Esophagus squamous epithelium (tissue), 5 donors: ENCODE data around the gene FOXJ3. TPM values are rescaled to one million over a fixed set of nuclear protein-coding genes. Genes with fewer than 3 reads are reported as not detected.

Experiments used
- DNase-seq: peaks from one replicate; lab custom pipeline; 2025; lab: John Stamatoyannopoulos, UW
- H3K27ac ChIP-seq, 4 donors: fragments of 200-600 bp; sonication (generic); one replicate each; pipeline ENCODE4 v1.5.1; 2016 to 2019; ENCODE audit warnings: mild to moderate bottlenecking in 1 of 4
- H3K27me3 ChIP-seq, 4 donors: fragments of 200-600 bp; sonication (generic); 1 replicate in 3 of 4; 2 replicates in 1 of 4; pipeline versions ENCODE4 v1.5.1 to v1.6.0; 2017 to 2021; ENCODE audit warnings: antibody characterized with exemption in 1 of 4
- H3K36me3 ChIP-seq, 3 donors: fragments of 200-600 bp; sonication (generic); one replicate each; pipeline ENCODE4 v1.5.1; 2016 to 2019
- H3K4me1 ChIP-seq, 3 donors: fragments of 200-600 bp; sonication (generic); one replicate each; pipeline ENCODE4 v1.5.1; 2017 to 2019
- H3K4me3 ChIP-seq, 4 donors: fragments of 200-600 bp; sonication (generic); 1 replicate in 3 of 4; 2 replicates in 1 of 4; pipeline ENCODE4 v1.5.1; 2016 to 2019; ENCODE audit warnings: mild to moderate bottlenecking in 2 of 4, moderate library complexity in 1 of 4
- H3K9me3 ChIP-seq, 3 donors: fragments of 200-600 bp; sonication (generic); one replicate each; pipeline ENCODE4 v1.5.1; 2016 to 2019
- POLR2A ChIP-seq, 4 donors: fragments of 450-650 bp; IDR thresholded peaks; one replicate each; pipeline ENCODE4 v1.6.1; 2017; ENCODE audit warnings: antibody characterized with exemption in 4 of 4, mild to moderate bottlenecking in 4 of 4, moderate library complexity in 3 of 4
- WGBS, 2 donors: methylation state at CpG; one replicate each; pipeline ENCODE4 v1.1.5; 2018; 5-methylcytosine and 5-hydroxymethylcytosine counted together
- intact Hi-C: fragments of 100-400 bp; cut with DNase I; formaldehyde crosslinking; loops from one replicate; pipeline ENCODE4 v1.15.0; 2022
- total RNA-seq, 4 donors: library from RNA; depleted of rRNA; stranded (reverse); fragments of >200 nt; gene quantifications; one replicate each; pipeline ENCODE4 v1.1.0, GENCODE V29; 2016
- TF ChIP-seq, protein P1 (sequence below), 6 experiments: fragments of 450-650 bp in 4 of 6; fragments of 200-600 bp in 2 of 6; sonication (generic) in 2 of 6; IDR thresholded peaks; one replicate each; pipeline ENCODE4 v1.5.1; 2016 to 2019; ENCODE audit warnings: antibody characterized with exemption in 6 of 6, mild to moderate bottlenecking in 4 of 6, moderate library complexity in 4 of 6
- donor health status: DM: yes; HTN: yes; CAD: no.

The FOXJ3 gene
- total RNA-seq, 4 donors from 2014 or later: 18.7 to 36.6 (median 27.5) TPM

- TF ChIP-seq, protein P1, sequence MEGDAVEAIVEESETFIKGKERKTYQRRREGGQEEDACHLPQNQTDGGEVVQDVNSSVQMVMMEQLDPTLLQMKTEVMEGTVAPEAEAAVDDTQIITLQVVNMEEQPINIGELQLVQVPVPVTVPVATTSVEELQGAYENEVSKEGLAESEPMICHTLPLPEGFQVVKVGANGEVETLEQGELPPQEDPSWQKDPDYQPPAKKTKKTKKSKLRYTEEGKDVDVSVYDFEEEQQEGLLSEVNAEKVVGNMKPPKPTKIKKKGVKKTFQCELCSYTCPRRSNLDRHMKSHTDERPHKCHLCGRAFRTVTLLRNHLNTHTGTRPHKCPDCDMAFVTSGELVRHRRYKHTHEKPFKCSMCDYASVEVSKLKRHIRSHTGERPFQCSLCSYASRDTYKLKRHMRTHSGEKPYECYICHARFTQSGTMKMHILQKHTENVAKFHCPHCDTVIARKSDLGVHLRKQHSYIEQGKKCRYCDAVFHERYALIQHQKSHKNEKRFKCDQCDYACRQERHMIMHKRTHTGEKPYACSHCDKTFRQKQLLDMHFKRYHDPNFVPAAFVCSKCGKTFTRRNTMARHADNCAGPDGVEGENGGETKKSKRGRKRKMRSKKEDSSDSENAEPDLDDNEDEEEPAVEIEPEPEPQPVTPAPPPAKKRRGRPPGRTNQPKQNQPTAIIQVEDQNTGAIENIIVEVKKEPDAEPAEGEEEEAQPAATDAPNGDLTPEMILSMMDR (IDR thresholded peaks at IDR 0.05): no peak
- TF ChIP-seq POLR2A (IDR thresholded peaks at IDR 0.05): no peak
- Histone ChIP-seq H3K4me3 (no peak overlapping the region), H3K27me3 (peaks cover 0 to 35% (median 0%) of the 10 kb centered on the region in 4 donors), H3K9me3 (no peaks in the 10 kb centered on the region), H3K36me3 (no peaks in the 10 kb centered on the region), H3K27ac (no peak overlapping the region), H3K4me1 (no peaks in the 10 kb centered on the region)
- intact Hi-C loops: no loop called here
- WGBS, 2 donors: 41 to 71% methylated on average over 1 to 3 of the region's 3 CpGs
- DNase-seq: no peak
Observed at GRCh38 chr1:42135426-42135825, 199.6 kb downstream of the FOXJ3 start.

GRCh38 chr1:42133809-42134526 is 201.1 kb downstream of the FOXJ3 start:
- intact Hi-C loops: no loop called here
- no peak for TF ChIP-seq POLR2A (IDR thresholded peaks at IDR 0.05)
- TF ChIP-seq, protein P1 (IDR thresholded peaks at IDR 0.05): no peak
- no peaks in the 10 kb centered on the region for H3K9me3 ChIP-seq
- no peaks in the 10 kb centered on the region for H3K36me3 ChIP-seq
- WGBS, 2 donors: 75 to 85% methylated on average over 10 of the region's 10 CpGs
- no peak for DNase-seq
- H3K27ac ChIP-seq: no peak overlapping the region
- no peak overlapping the region for H3K4me3 ChIP-seq
- H3K4me1 ChIP-seq: no peaks in the 10 kb centered on the region
- peaks cover 0 to 43% (median 0%) of the 10 kb centered on the region in 4 donors for H3K27me3 ChIP-seq

- Histone ChIP-seq H3K9me3 (no peaks in the 10 kb centered on the region), H3K36me3 (no peaks in the 10 kb centered on the region), H3K4me1 (no peaks in the 10 kb centered on the region), H3K4me3 (no peak overlapping the region), H3K27me3 (peaks cover 0 to 48% (median 0%) of the 10 kb centered on the region in 4 donors), H3K27ac (no peak overlapping the region)
- 63 to 68% methylated on average over 5 of the region's 5 CpGs for WGBS, 2 donors
- DNase-seq: no peak
- intact Hi-C loops: no loop called here
- no peak for TF ChIP-seq POLR2A (IDR thresholded peaks at IDR 0.05)
- TF ChIP-seq, protein P1 (IDR thresholded peaks at IDR 0.05): no peak
Observed at GRCh38 chr1:42133390-42133789, 201.6 kb downstream of the FOXJ3 start.

- Histone ChIP-seq H3K27me3 (peaks cover 0 to 23% (median 0%) of the 10 kb centered on the region in 4 donors), H3K9me3 (no peaks in the 10 kb centered on the region), H3K36me3 (no peaks in the 10 kb centered on the region), H3K4me3 (no peak overlapping the region), H3K4me1 (no peaks in the 10 kb centered on the region), H3K27ac (no peak overlapping the region)
- no peak for DNase-seq
- TF ChIP-seq, protein P1 (IDR thresholded peaks at IDR 0.05): no peak
- no peak for TF ChIP-seq POLR2A (IDR thresholded peaks at IDR 0.05)
- intact Hi-C loops: no loop called here
- 73 to 82% methylated on average over 4 of the region's 5 CpGs for WGBS, 2 donors
Observed at GRCh38 chr1:42130061-42130660, 204.9 kb downstream of the FOXJ3 start.

DNA sequence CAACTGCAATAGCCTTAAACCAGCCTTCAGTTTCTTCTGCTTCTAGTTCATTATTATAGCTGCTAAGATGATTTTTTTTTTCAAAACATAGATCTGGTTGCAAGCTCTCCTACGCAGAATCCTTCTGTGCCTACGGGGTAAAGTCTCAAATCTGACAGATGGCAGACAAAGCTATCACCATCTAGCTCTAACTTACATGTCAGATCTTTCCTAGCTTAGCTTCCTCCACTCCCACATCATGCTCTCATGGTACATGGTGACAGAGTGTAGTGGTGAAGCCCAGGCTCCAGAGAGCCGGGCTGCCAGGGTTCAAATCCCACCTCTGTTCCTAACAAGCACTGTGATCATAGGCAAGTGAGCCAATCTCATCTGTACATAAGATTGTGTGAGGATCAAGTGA is 206.1 kb downstream of the FOXJ3 start:
- H3K9me3 ChIP-seq: no peaks in the 10 kb centered on the region
- no peak for DNase-seq
- TF ChIP-seq POLR2A (IDR thresholded peaks at IDR 0.05): no peak
- TF ChIP-seq, protein P1 (IDR thresholded peaks at IDR 0.05): no peak
- no peaks in the 10 kb centered on the region for H3K4me1 ChIP-seq
- 75 to 93% methylated on average over 3 of the region's 3 CpGs for WGBS, 2 donors
- H3K36me3 ChIP-seq: no peaks in the 10 kb centered on the region
- peaks cover 0 to 17% (median 0%) of the 10 kb centered on the region in 4 donors for H3K27me3 ChIP-seq
- no peak overlapping the region for H3K27ac ChIP-seq
- no peak overlapping the region for H3K4me3 ChIP-seq
- intact Hi-C loops: no loop called here
